Activated T-cell treated with anti-CD3 and anti-CD28 coated beads, Interleukin-2, amount 50 U/mL, for 1 hour (primary cell): ENCODE data around the gene ROBO1.
"Not testable (repeated sequence)": the region's sequence is repeated elsewhere in the genome, so short reads cannot be mapped to it uniquely, and the experiment has no call there.

Experiments used
- DNase-seq: peaks from one replicate; pipeline ENCODE4 v3.0.0-alpha.2; 2020

ROBO1 gene

GRCh38 chr3:78754066-78754743, 1013.6 kb downstream of the ROBO1 start:
- no peak for DNase-seq

- DNase-seq, result no peak
Measured at GRCh38 chr3:78751266-78751665, 1016.5 kb downstream of the ROBO1 start.

- not testable (repeated sequence) for DNase-seq
Measured at GRCh38 chr3:78750291-78750690, 1017.5 kb downstream of the ROBO1 start.

GRCh38 chr3:78749056-78749455, 1018.7 kb downstream of the ROBO1 start:
- no peak for DNase-seq

- DNase-seq, result no peak
Measured at GRCh38 chr3:78745847-78746246, 1022.0 kb downstream of the ROBO1 start.

GRCh38 chr3:78742491-78742890, 1025.3 kb downstream of the ROBO1 start:
- no peak for DNase-seq

GRCh38 chr3:78742041-78742440, 1025.8 kb downstream of the ROBO1 start:
- DNase-seq, result no peak

- no peak for DNase-seq
Measured at GRCh38 chr3:78741066-78741645, 1026.6 kb downstream of the ROBO1 start.

GRCh38 chr3:78738833-78739232, 1029.0 kb downstream of the ROBO1 start:
- no peak for DNase-seq

GRCh38 chr3:78737988-78738387, 1029.8 kb downstream of the ROBO1 start:
- no peak for DNase-seq

GRCh38 chr3:78736863-78737262, 1030.9 kb downstream of the ROBO1 start:
- no peak for DNase-seq

GRCh38 chr3:78734048-78734637, 1033.7 kb downstream of the ROBO1 start:
- DNase-seq, result no peak

- no peak for DNase-seq
Measured at GRCh38 chr3:78732893-78733292, 1034.9 kb downstream of the ROBO1 start.

GRCh38 chr3:78732471-78732870, 1035.3 kb downstream of the ROBO1 start:
- DNase-seq, result no peak

- no peak for DNase-seq
Measured at GRCh38 chr3:78729946-78730345, 1037.9 kb downstream of the ROBO1 start.

GRCh38 chr3:78728406-78729145, 1039.2 kb downstream of the ROBO1 start:
- DNase-seq, result no peak

- DNase-seq, result no peak
Measured at GRCh38 chr3:78726545-78726944, 1041.3 kb downstream of the ROBO1 start.

GRCh38 chr3:78725703-78726246, 1042.0 kb downstream of the ROBO1 start:
- DNase-seq, result no peak

GRCh38 chr3:78724859-78725258, 1042.9 kb downstream of the ROBO1 start:
- DNase-seq, result no peak

- not testable (repeated sequence) for DNase-seq
Measured at GRCh38 chr3:78724364-78724763, 1043.4 kb downstream of the ROBO1 start.

- no peak for DNase-seq
Measured at GRCh38 chr3:78721771-78722543, 1045.8 kb downstream of the ROBO1 start.

GRCh38 chr3:78718707-78719106, 1049.1 kb downstream of the ROBO1 start:
- no peak for DNase-seq

- no peak for DNase-seq
Measured at GRCh38 chr3:78717041-78717440, 1050.8 kb downstream of the ROBO1 start.
